ENCODE results near the gene SYT4. TPM values are rescaled to one million over a fixed set of nuclear protein-coding genes. Genes with fewer than 3 reads are reported as not detected.

SYT4 gene
- total and polyA plus RNA-seq, 9 of the 15 experiments (the other 6 are each of a cell fraction or from before 2014, with no cell fraction given): not detected

DNA sequence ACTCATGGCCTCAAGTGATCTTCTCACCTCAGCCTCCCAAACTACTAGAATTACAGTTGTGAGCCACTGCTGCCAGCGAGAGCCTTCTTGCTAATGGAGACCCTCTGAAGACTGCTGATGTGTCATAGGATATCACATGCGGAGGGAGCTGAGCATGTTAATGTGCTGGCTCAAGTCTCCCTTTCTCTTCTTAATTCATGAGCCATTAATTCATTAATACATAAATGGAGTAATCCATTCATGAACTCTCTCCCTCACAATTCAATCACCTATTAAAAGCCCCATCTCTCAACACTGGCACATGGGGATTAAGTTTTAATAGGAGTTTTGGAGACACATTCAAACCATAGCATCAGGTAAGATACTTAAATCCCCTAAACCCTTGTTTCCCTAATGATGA lies 54.8 kb downstream of the SYT4 start:
- Histone ChIP-seq H3K27ac (ENCODE audit: extremely low read depth, low read depth, low read length) (no peak overlapping the region), H4K20me1 (replicated peaks; ENCODE audit: control insufficient read depth, insufficient read depth, low read length) (no peaks in the 10 kb centered on the region), H3K9ac (ENCODE audit: insufficient read depth in 1 of 2, low read depth in 2 of 2, low read length in 2 of 2) (no peak overlapping the region), H3K4me2 (ENCODE audit: insufficient read depth, low read length) (no peak overlapping the region), H3K27me3 (ENCODE audit: control insufficient read depth in 2 of 2, insufficient read depth in 2 of 2, low read length in 2 of 2) (no peaks in the 10 kb centered on the region), H3K36me3 (ENCODE audit: control insufficient read depth, insufficient read depth, low read length) (no peaks in the 10 kb centered on the region), H3K9me1 (ENCODE audit: control insufficient read depth, insufficient read depth, low read length) (no peaks in the 10 kb centered on the region), H3K4me3 (no peak overlapping the region), H2AFZ (ENCODE audit: low read depth, low read length) (no peak overlapping the region), H3K4me1 (replicated peaks in 1 of 2; ENCODE audit: control insufficient read depth in 2 of 2, insufficient read depth in 2 of 2, low read length in 2 of 2) (no peaks in the 10 kb centered on the region), H3K9me3 (replicated peaks; ENCODE audit: control insufficient read depth, insufficient read depth, low read depth, low read length) (no peaks in the 10 kb centered on the region), H3K79me2 (ENCODE audit: control insufficient read depth, insufficient read depth, low read length) (no peaks in the 10 kb centered on the region)
- CTCF ChIA-PET (ENCODE audit: low intra/inter-chr PET ratio): no interaction called here
- FAIRE-seq (no peak), ATAC-seq (no peak), DNase-seq (ENCODE audit: extremely low read depth in 1 of 4, low spot score in 3 of 4) (no peak)
- BruUV-seq (replicated peaks): no TSS peak
- WGBS (ENCODE audit: insufficient coverage, low coverage, missing lambda C conversion rate): 0% methylated on average over 2 of the region's 2 CpGs
- TF ChIP-seq KAT2B (IDR thresholded peaks at IDR 0.05; ENCODE audit: low read depth, low read length) (no peak), PHF21A (IDR thresholded peaks at IDR 0.05; ENCODE audit: borderline replicate concordance, low read depth) (no peak), ZNF830 (CRISPR knock-in tag; IDR thresholded peaks at IDR 0.05) (no peak), HDGF (IDR thresholded peaks at IDR 0.05) (no peak), ZNF124 (CRISPR knock-in tag; IDR thresholded peaks at IDR 0.05) (no peak), MEF2D (tag; conservative IDR thresholded peaks at IDR 0.05; ENCODE audit: low read depth) (no peak), HMG20A (CRISPR knock-in tag; conservative IDR thresholded peaks at IDR 0.05) (no peak), ZNF696 (CRISPR knock-in tag; conservative IDR thresholded peaks at IDR 0.05) (no peak), FOXK2 (conservative IDR thresholded peaks at IDR 0.05 in 1 of 2, IDR thresholded peaks at IDR 0.05 in 1 of 2; ENCODE audit: low read depth in 2 of 2) (no peak), E2F3 (CRISPR knock-in tag; IDR thresholded peaks at IDR 0.05) (no peak)
- intact Hi-C loops (cut with micrococcal nuclease): no loop called here
- in situ Hi-C loops (cut with MboI): no loop called here
- POLR2A ChIA-PET: no interaction called here
